Peyer's patch (tissue), 4 donors: ENCODE results near the gene NOP14. TPM values are rescaled to one million over a fixed set of nuclear protein-coding genes. Genes with fewer than 3 reads are reported as not detected.

Experiments used
- DNase-seq, 3 donors: peaks; one replicate each; pipeline ENCODE4 v3.0.0-alpha.2; 2017 to 2019
- H3K27ac ChIP-seq, 4 donors: fragments of 200-600 bp; sonication (generic); one replicate each; pipeline ENCODE4 v1.5.1; 2016 to 2019
- H3K27me3 ChIP-seq, 2 donors: fragments of 200-600 bp; sonication (generic); one replicate each; pipeline ENCODE4 v1.5.1; 2019
- H3K36me3 ChIP-seq, 3 donors: fragments of 200-600 bp; sonication (generic); one replicate each; pipeline ENCODE4 v1.5.1; 2016 to 2019
- H3K4me1 ChIP-seq, 4 donors: fragments of 200-600 bp; sonication (generic); one replicate each; pipeline ENCODE4 v1.5.1; 2016 to 2019
- H3K4me3 ChIP-seq, 4 donors: fragments of 200-600 bp; sonication (generic); 1 replicate in 3 of 4; 2 replicates in 1 of 4; pipeline ENCODE4 v1.5.1; 2016 to 2019; ENCODE audit warnings: mild to moderate bottlenecking in 1 of 4
- H3K9me3 ChIP-seq, 4 donors: fragments of 200-600 bp; sonication (generic); one replicate each; pipeline ENCODE4 v1.5.1; 2016 to 2019; ENCODE audit warnings: mild to moderate bottlenecking in 1 of 4
- POLR2A ChIP-seq, 2 donors: fragments of 450-650 bp; IDR thresholded peaks; one replicate each; pipeline ENCODE4 v1.5.1; 2017; ENCODE audit warnings: antibody characterized with exemption in 2 of 2, mild to moderate bottlenecking in 2 of 2, moderate library complexity in 2 of 2
- total RNA-seq, 4 donors: library from RNA; depleted of rRNA; stranded (reverse); fragments of >200 nt; gene quantifications; one replicate each; pipeline ENCODE4 v1.1.0, GENCODE V29; 2016
- TF ChIP-seq, protein P1 (sequence below), 6 experiments: fragments of 450-650 bp in 4 of 6; fragments of 200-600 bp in 2 of 6; sonication (generic) in 1 of 6; IDR thresholded peaks; one replicate each; pipeline ENCODE4 v1.5.1; 2017 to 2019; ENCODE audit warnings: antibody characterized with exemption in 6 of 6, mild to moderate bottlenecking in 3 of 6, moderate library complexity in 1 of 6

Gene NOP14
- total RNA-seq, 4 donors from 2014 or later, result 13.0 to 76.7 (median 18.6) TPM

DNA sequence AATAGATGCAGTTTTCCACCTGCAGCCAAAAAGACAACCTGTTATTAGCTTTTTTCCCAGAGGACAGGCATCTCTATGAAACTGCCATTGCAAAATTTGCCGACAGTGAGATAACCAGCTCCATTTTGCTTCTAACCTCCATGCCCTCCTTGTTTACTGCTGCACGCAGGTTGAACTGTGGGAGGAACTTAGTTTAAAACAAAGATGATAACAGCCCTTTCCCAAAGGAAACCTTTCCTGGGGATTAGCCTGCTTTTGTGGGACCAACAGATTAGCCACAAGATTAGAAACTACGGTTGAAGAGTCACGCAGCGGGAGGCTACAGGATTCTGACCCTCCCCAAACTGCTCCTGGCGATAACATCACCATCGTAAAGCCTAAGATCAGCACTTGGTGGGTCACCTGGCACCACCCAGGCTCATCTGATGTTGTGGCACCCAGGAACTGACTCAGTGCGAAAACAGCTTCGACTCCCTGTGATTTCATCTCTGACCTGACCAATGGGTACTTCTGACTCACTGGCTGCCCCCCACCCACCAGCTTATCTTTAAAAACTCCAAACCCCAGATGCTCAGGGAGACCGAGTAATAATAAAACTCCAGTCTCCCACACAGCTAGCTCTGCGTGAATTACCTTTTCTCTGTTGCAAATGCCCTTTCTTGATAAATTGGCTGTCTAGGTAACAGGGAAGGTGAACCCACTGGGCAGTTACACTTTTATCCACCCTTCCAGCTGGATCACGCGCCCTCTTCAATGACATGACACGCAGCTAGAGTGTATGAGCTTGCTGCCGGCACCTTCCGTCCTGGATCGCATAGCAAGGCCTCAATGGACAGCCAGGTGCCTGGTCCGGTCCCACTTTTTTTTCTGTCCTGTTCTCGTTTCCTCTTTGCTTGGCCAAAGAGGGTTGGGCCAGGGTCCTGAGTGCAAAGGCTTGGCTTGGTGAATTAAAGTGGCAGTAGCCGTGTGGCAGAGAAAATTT is 27.2 kb downstream of the NOP14 start:
- no peaks in the 10 kb centered on the region for H3K27me3 ChIP-seq
- DNase-seq, result peak in 2 of 3 donors; percentile 38 to 50
- peak overlapping the region in 3 of 4 donors; percentile 65 to 77 (median 76) for H3K4me3 ChIP-seq
- peak overlapping the region; percentile 84 to 89 (median 85) for H3K27ac ChIP-seq
- H3K9me3 ChIP-seq, result no peaks in the 10 kb centered on the region
- H3K4me1 ChIP-seq, result peaks cover 0 to 43% (median 33%) of the 10 kb centered on the region in 4 donors
- peaks cover 0 to 39% (median 0%) of the 10 kb centered on the region in 3 donors for H3K36me3 ChIP-seq
- TF ChIP-seq POLR2A (IDR thresholded peaks at IDR 0.05), result no peak
- TF ChIP-seq, protein P1, sequence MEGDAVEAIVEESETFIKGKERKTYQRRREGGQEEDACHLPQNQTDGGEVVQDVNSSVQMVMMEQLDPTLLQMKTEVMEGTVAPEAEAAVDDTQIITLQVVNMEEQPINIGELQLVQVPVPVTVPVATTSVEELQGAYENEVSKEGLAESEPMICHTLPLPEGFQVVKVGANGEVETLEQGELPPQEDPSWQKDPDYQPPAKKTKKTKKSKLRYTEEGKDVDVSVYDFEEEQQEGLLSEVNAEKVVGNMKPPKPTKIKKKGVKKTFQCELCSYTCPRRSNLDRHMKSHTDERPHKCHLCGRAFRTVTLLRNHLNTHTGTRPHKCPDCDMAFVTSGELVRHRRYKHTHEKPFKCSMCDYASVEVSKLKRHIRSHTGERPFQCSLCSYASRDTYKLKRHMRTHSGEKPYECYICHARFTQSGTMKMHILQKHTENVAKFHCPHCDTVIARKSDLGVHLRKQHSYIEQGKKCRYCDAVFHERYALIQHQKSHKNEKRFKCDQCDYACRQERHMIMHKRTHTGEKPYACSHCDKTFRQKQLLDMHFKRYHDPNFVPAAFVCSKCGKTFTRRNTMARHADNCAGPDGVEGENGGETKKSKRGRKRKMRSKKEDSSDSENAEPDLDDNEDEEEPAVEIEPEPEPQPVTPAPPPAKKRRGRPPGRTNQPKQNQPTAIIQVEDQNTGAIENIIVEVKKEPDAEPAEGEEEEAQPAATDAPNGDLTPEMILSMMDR (IDR thresholded peaks at IDR 0.05), result no peak

- DNase-seq, result peak; percentile 98 to 99 (median 98)
- H3K27ac ChIP-seq, result peak overlapping the region; percentile 84 to 89 (median 85)
- TF ChIP-seq, protein P1 (IDR thresholded peaks at IDR 0.05), result peak in 3 of 6 experiments; percentile 35 to 45 (median 42)
- peak; percentile 93 to 96 for TF ChIP-seq POLR2A (IDR thresholded peaks at IDR 0.05)
- H3K9me3 ChIP-seq, result no peaks in the 10 kb centered on the region
- H3K36me3 ChIP-seq, result peaks cover 0 to 39% (median 0%) of the 10 kb centered on the region in 3 donors
- H3K4me3 ChIP-seq, result peak overlapping the region; percentile 65 to 77 (median 74)
- peaks cover 0 to 48% (median 35%) of the 10 kb centered on the region in 4 donors for H3K4me1 ChIP-seq
- no peaks in the 10 kb centered on the region for H3K27me3 ChIP-seq
These were observed 28.1 kb downstream of the NOP14 start for GRCh38 chr4:2934813-2935761.

- Histone ChIP-seq H3K27me3 (no peaks in the 10 kb centered on the region), H3K9me3 (no peaks in the 10 kb centered on the region), H3K27ac (peak overlapping the region; percentile 84 to 89 (median 85)), H3K36me3 (peaks cover 0 to 39% (median 0%) of the 10 kb centered on the region in 3 donors), H3K4me3 (peak overlapping the region; percentile 65 to 77 (median 74)), H3K4me1 (peaks cover 0 to 48% (median 35%) of the 10 kb centered on the region in 4 donors)
- TF ChIP-seq POLR2A (IDR thresholded peaks at IDR 0.05), result no peak
- TF ChIP-seq, protein P1 (IDR thresholded peaks at IDR 0.05), result no peak
- DNase-seq, result peak; percentile 57 to 77 (median 76)
These were observed 29.0 kb downstream of the NOP14 start for GRCh38 chr4:2934077-2934812.

- peaks cover 0 to 39% (median 0%) of the 10 kb centered on the region in 3 donors for H3K36me3 ChIP-seq
- H3K9me3 ChIP-seq, result no peaks in the 10 kb centered on the region
- no peaks in the 10 kb centered on the region for H3K27me3 ChIP-seq
- H3K27ac ChIP-seq, result peak overlapping the region; percentile 84 to 89 (median 85)
- H3K4me1 ChIP-seq, result peaks cover 0 to 48% (median 35%) of the 10 kb centered on the region in 4 donors
- peak overlapping the region; percentile 65 to 77 (median 74) for H3K4me3 ChIP-seq
- TF ChIP-seq, protein P1 (IDR thresholded peaks at IDR 0.05), result no peak
- TF ChIP-seq POLR2A (IDR thresholded peaks at IDR 0.05), result no peak
- DNase-seq, result peak in 1 of 3 donors; percentile 52
These were observed 29.6 kb downstream of the NOP14 start for GRCh38 chr4:2933566-2934076.
